HCT116 (cell line): ENCODE data around the gene NLRC5. TPM values are rescaled to one million over a fixed set of nuclear protein-coding genes. Genes with fewer than 3 reads are reported as not detected.

ENCODE experiments used
- ATAC-seq: fragments of 200-7000 bp; cut with Tn5 transposase; 2 replicates; pipeline ENCODE4 v1.9.1; 2020; ENCODE audit warnings: mild to moderate bottlenecking, moderate library complexity
- BruUV-seq: library from RNA; stranded (reverse); fragments of 400-500 nt; replicated peaks from 2 replicates; lab custom pipeline; 2021; lab: Mats Ljungman, UMichigan
- CTCF ChIA-PET: fragments of 300-600 bp; sonication (Branson Sonifier 250); formaldehyde crosslinking; loops from one replicate; lab custom pipeline; 2021; ENCODE audit warnings: antibody characterized with exemption; lab: Charles Lee
- POLR2A ChIA-PET: fragments of 300-600, 350-600 bp; sonication (Branson Sonifier 250); formaldehyde crosslinking; loops from one replicate; lab custom pipeline; 2021; ENCODE audit warnings: antibody characterized with exemption; lab: Charles Lee
- RAD21 ChIA-PET, 2 experiments: fragments of 300-600 bp; sonication (Branson Sonifier 250); formaldehyde crosslinking; loops; one replicate each; lab custom pipeline; 2023; ENCODE audit warnings: low total read pairs in 2 of 2; ENCODE audit not compliant: uncharacterized antibody in 2 of 2, unreplicated experiment in 2 of 2, low non-redundant PET in 1 of 2; lab: Charles Lee
- DNase-seq: peaks from one replicate; pipeline ENCODE4 v3.0.0-alpha.2; 2010; ENCODE audit warnings: low read depth, low spot score
- H2AFZ ChIP-seq: fragments of 200-600 bp; shearing (Covaris generic), sonication (generic); 2 replicates; pipeline ENCODE4 v1.6.1; 2017; ENCODE audit warnings: low read depth, mixed run types, mixed read lengths, antibody characterized with exemption, low read length; ENCODE audit not compliant: poor library complexity, severe bottlenecking
- H3K27ac ChIP-seq: 2 replicates; pipeline ENCODE4 v1.5.1; 2012; ENCODE audit warnings: low read depth, low read length
- H3K27me3 ChIP-seq: fragments of 200-600 bp; sonication (generic); 2 replicates; pipeline ENCODE4 v1.6.1; 2016; ENCODE audit warnings: mixed run types, low read length, mixed read lengths; ENCODE audit not compliant: insufficient read depth
- H3K36me3 ChIP-seq, 2 experiments: fragments of 200-500 bp in 1 of 2; fragments of 200-600 bp in 1 of 2; sonication (Bioruptor generic) in 1 of 2; sonication (generic) in 1 of 2; 2 replicates each; pipeline versions ENCODE4 v1.5.1 to v1.6.1; 2014 to 2016; ENCODE audit warnings: low read length in 2 of 2, inconsistent platforms in 1 of 2, mixed read lengths in 1 of 2, mixed run types in 1 of 2; ENCODE audit not compliant: insufficient read depth in 2 of 2, control insufficient read depth in 1 of 2
- H3K4me1 ChIP-seq, 2 experiments: fragments of 200-600 bp in 1 of 2; sonication (generic) in 1 of 2; 2 replicates each; pipeline versions ENCODE4 v1.5.1 to v1.6.1; 2012 to 2017; ENCODE audit warnings: low read length in 2 of 2, inconsistent platforms in 1 of 2, mild to moderate bottlenecking in 1 of 2, mixed read lengths in 1 of 2, mixed run types in 1 of 2, moderate library complexity in 1 of 2; ENCODE audit not compliant: insufficient read depth in 2 of 2, control insufficient read depth in 1 of 2
- H3K4me2 ChIP-seq: fragments of 200-600 bp; sonication (generic); 2 replicates; pipeline ENCODE4 v1.6.1; 2017; ENCODE audit warnings: mixed run types, low read length, mixed read lengths
- H3K4me3 ChIP-seq, 2 experiments: fragments of 200-600 bp in 1 of 2; sonication (generic) in 1 of 2; replicated peaks in 1 of 2; 2 replicates each; pipeline ENCODE4 v1.5.1; 2011 to 2016; ENCODE audit warnings: low read length in 2 of 2, control low read depth in 1 of 2, low read depth in 1 of 2, mild to moderate bottlenecking in 1 of 2, mixed read lengths in 1 of 2, mixed run types in 1 of 2
- H3K79me2 ChIP-seq: fragments of 200-600 bp; sonication (generic); 2 replicates; pipeline ENCODE4 v1.6.1; 2017; ENCODE audit warnings: mild to moderate bottlenecking, mixed run types, low read length, moderate library complexity, mixed read lengths; ENCODE audit not compliant: insufficient read depth
- H3K9ac ChIP-seq: fragments of 200-600 bp; sonication (generic); 2 replicates; pipeline ENCODE4 v1.6.1; 2016; ENCODE audit warnings: low read length, mixed read lengths
- H3K9me2 ChIP-seq: fragments of 200-600 bp; sonication (generic), shearing (Covaris generic); 2 replicates; pipeline ENCODE4 v1.6.1; 2017; ENCODE audit warnings: mixed run types, mild to moderate bottlenecking, moderate library complexity; ENCODE audit not compliant: insufficient read depth
- H3K9me3 ChIP-seq, 2 experiments: fragments of 200-500 bp in 1 of 2; fragments of 200-600 bp in 1 of 2; sonication (Bioruptor generic) in 1 of 2; sonication (generic) in 1 of 2; 2 replicates each; pipeline ENCODE4 v1.6.1; 2014 to 2017; ENCODE audit warnings: low read length in 2 of 2, mixed read lengths in 2 of 2, inconsistent platforms in 1 of 2, low read depth in 1 of 2, mild to moderate bottlenecking in 1 of 2, mixed run types in 1 of 2, moderate library complexity in 1 of 2; ENCODE audit not compliant: control insufficient read depth in 1 of 2, insufficient read depth in 1 of 2
- H4K20me1 ChIP-seq: fragments of 200-600 bp; sonication (generic), shearing (Covaris generic); 2 replicates; pipeline ENCODE4 v1.6.1; 2017; ENCODE audit warnings: mixed run types, mild to moderate bottlenecking, moderate library complexity; ENCODE audit not compliant: insufficient read depth
- ATF3 ChIP-seq: IDR thresholded peaks from 2 replicates; pipeline ENCODE4 v1.6.1; 2012
- CBX3 ChIP-seq: IDR thresholded peaks from 2 replicates; pipeline ENCODE4 v1.6.1; 2012; ENCODE audit warnings: low read depth
- CEBPB ChIP-seq: IDR thresholded peaks from 2 replicates; pipeline ENCODE4 v1.6.1; 2012; ENCODE audit warnings: low read depth
- EGR1 ChIP-seq: IDR thresholded peaks from 2 replicates; pipeline ENCODE4 v1.6.1; 2012; ENCODE audit warnings: low read depth
- EZH2 ChIP-seq: fragments of 200-600 bp; sonication (generic); IDR thresholded peaks from 2 replicates; pipeline ENCODE4 v1.6.1; 2017; ENCODE audit warnings: antibody characterized with exemption, mixed run types
- EZH2phosphoT487 ChIP-seq: fragments of 200-600 bp; IDR thresholded peaks from 2 replicates; pipeline ENCODE4 v1.6.1; 2018; ENCODE audit warnings: antibody characterized with exemption, borderline replicate concordance
- FOSL1 ChIP-seq: IDR thresholded peaks from 2 replicates; pipeline ENCODE4 v1.6.1; 2012; ENCODE audit warnings: low read depth
- POLR2A ChIP-seq: IDR thresholded peaks from 2 replicates; pipeline ENCODE4 v1.7.0; 2011; ENCODE audit warnings: borderline replicate concordance; ENCODE audit not compliant: insufficient read depth, insufficient read length; ENCODE audit errors: extremely low read depth
- POLR2AphosphoS5 ChIP-seq: IDR thresholded peaks from 2 replicates; pipeline ENCODE4 v1.6.1; 2011; ENCODE audit warnings: mild to moderate bottlenecking, low read depth, low read length, moderate library complexity
- RAD21 ChIP-seq: IDR thresholded peaks from 2 replicates; pipeline ENCODE4 v1.6.1; 2012; ENCODE audit warnings: low read depth, mild to moderate bottlenecking
- REST ChIP-seq: IDR thresholded peaks from 2 replicates; pipeline ENCODE4 v1.6.1; 2012; ENCODE audit warnings: low read depth
- SIN3A ChIP-seq: IDR thresholded peaks from 2 replicates; pipeline ENCODE4 v1.6.1; 2012; ENCODE audit warnings: low read depth
- SP1 ChIP-seq: IDR thresholded peaks from 2 replicates; pipeline ENCODE4 v1.6.1; 2012; ENCODE audit warnings: low read depth
- SRF ChIP-seq: IDR thresholded peaks from 2 replicates; pipeline ENCODE4 v1.6.1; 2012; ENCODE audit warnings: low read depth
- TCF7L2 ChIP-seq: IDR thresholded peaks from 2 replicates; pipeline ENCODE4 v1.7.0; 2011; ENCODE audit warnings: borderline replicate concordance, inconsistent platforms; ENCODE audit not compliant: insufficient read depth, insufficient read length; ENCODE audit errors: extremely low read depth
- ZBTB33 ChIP-seq: IDR thresholded peaks from 2 replicates; pipeline ENCODE4 v1.6.1; 2011; ENCODE audit warnings: mild to moderate bottlenecking, low read length, moderate library complexity; ENCODE audit not compliant: insufficient replicate concordance; ENCODE audit errors: extremely low read depth
- ZFX ChIP-seq: fragments of 450-650 bp; IDR thresholded peaks from 2 replicates; pipeline ENCODE4 v1.6.1; 2017
- ZNF274 ChIP-seq: fragments of 200-500 bp; sonication (Bioruptor generic); IDR thresholded peaks from 2 replicates; pipeline ENCODE4 v1.6.1; 2014; ENCODE audit warnings: mild to moderate bottlenecking, low read depth, low read length, inconsistent platforms
- intact Hi-C: fragments of 100-400 bp; cut with micrococcal nuclease; formaldehyde crosslinking; loops from 2 replicates; pipeline ENCODE4 v1.10.0; 2022
- total RNA-seq: library from RNA; stranded (reverse); gene quantifications from one replicate; pipeline ENCODE4 v1.2.1, GENCODE V29; 2021; ENCODE audit not compliant: unreplicated experiment
- TF ChIP-seq, protein P1 (sequence below), 3 experiments: fragments of 200-600 bp in 1 of 3; sonication (generic) in 1 of 3; IDR thresholded peaks in 2 of 3; conservative IDR thresholded peaks in 1 of 3; 2 replicates each; pipeline ENCODE4 v1.5.1; 2012 to 2017; ENCODE audit warnings: low read depth in 2 of 3, low read length in 2 of 3, antibody characterized with exemption in 1 of 3, borderline replicate concordance in 1 of 3, control low read depth in 1 of 3, mild to moderate bottlenecking in 1 of 3, mixed read lengths in 1 of 3, mixed run types in 1 of 3, moderate library complexity in 1 of 3; ENCODE audit not compliant: insufficient read depth in 1 of 3
- TF ChIP-seq, protein P2 (sequence below): IDR thresholded peaks from 2 replicates; pipeline ENCODE4 v1.6.1; 2012

NLRC5 gene
- total RNA-seq, 1 experiment from 2014 or later = 10.4 TPM

DNA sequence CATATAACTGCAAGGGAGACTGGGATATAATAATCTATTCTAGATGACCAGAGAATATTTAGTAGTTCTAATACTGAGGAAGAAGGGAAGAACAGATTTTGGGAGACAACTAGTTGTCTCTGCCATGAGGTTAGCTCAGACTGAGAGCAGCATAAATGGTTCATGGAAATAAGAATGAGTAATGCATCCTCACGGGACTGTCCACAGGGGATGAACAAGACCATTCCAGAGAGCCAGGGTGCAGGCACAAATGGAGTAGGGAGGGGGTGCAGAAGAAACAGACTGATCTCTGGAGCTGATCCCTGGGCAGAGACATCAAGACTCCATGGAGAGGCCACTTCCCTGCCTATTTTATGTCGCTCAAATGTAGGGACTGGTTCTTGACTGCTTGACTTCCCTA lies 30.4 kb downstream of the NLRC5 start:
- no peak for TF ChIP-seq FOSL1
- TF ChIP-seq TCF7L2 = no peak
- no peak for TF ChIP-seq SRF
- TF ChIP-seq EZH2 = no peak
- no peak for TF ChIP-seq SIN3A
- no peak for TF ChIP-seq CEBPB
- no peak for TF ChIP-seq RAD21
- TF ChIP-seq POLR2A = no peak
- TF ChIP-seq, protein P1, sequence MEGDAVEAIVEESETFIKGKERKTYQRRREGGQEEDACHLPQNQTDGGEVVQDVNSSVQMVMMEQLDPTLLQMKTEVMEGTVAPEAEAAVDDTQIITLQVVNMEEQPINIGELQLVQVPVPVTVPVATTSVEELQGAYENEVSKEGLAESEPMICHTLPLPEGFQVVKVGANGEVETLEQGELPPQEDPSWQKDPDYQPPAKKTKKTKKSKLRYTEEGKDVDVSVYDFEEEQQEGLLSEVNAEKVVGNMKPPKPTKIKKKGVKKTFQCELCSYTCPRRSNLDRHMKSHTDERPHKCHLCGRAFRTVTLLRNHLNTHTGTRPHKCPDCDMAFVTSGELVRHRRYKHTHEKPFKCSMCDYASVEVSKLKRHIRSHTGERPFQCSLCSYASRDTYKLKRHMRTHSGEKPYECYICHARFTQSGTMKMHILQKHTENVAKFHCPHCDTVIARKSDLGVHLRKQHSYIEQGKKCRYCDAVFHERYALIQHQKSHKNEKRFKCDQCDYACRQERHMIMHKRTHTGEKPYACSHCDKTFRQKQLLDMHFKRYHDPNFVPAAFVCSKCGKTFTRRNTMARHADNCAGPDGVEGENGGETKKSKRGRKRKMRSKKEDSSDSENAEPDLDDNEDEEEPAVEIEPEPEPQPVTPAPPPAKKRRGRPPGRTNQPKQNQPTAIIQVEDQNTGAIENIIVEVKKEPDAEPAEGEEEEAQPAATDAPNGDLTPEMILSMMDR (IDR thresholded peaks at IDR 0.05 in 2 of 3, conservative IDR thresholded peaks at IDR 0.05 in 1 of 3; ENCODE audit: borderline replicate concordance in 1 of 3, insufficient read depth in 1 of 3, low read depth in 2 of 3, low read length in 2 of 3) = no peak
- TF ChIP-seq SP1 = no peak
- no peak for TF ChIP-seq POLR2AphosphoS5
- no peak for TF ChIP-seq ZBTB33
- no peak for TF ChIP-seq ZNF274
- TF ChIP-seq ZFX = no peak
- TF ChIP-seq, protein P2, sequence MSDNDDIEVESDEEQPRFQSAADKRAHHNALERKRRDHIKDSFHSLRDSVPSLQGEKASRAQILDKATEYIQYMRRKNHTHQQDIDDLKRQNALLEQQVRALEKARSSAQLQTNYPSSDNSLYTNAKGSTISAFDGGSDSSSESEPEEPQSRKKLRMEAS = no peak
- TF ChIP-seq EGR1 = no peak
- TF ChIP-seq REST = no peak
- TF ChIP-seq ATF3 = no peak
- no peak for TF ChIP-seq CBX3
- TF ChIP-seq EZH2phosphoT487 = no peak
- DNase-seq = no peak
- Histone ChIP-seq H3K4me1 (0 out of 4 replicates have a peak, but pooled peaks cover 0 to 3% of the 10 kb centered on the region in 2 experiments), H4K20me1 (no peaks in the 10 kb centered on the region), H3K27me3 (no peaks in the 10 kb centered on the region), H2AFZ (no peak overlapping the region), H3K9ac (no peak overlapping the region), H3K4me2 (no peak overlapping the region), H3K27ac (no peak overlapping the region), H3K9me3 (no peaks in the 10 kb centered on the region), H3K4me3 (no peak overlapping the region), H3K79me2 (no peaks in the 10 kb centered on the region), H3K9me2 (no peaks in the 10 kb centered on the region), H3K36me3 (no peaks in the 10 kb centered on the region)
- intact Hi-C loops = no loop called here
- ChIA-PET RAD21 (no interaction called here), CTCF (no interaction called here), POLR2A (interaction anchor here (0.7 to 1.4 kb wide), 2 partner anchors 10 to 88 kb away, joined by 3 to 7 read pairs; no protein-coding TSS in a partner anchor)
- ATAC-seq = no peak
- no TSS peak for BruUV-seq
